K562 (cell line): Measurements from ENCODE around the gene DBP. TPM values are rescaled to one million over a fixed set of nuclear protein-coding genes. Genes with fewer than 3 reads are reported as not detected.

Experiments used
- BRD9 ChIP-seq: fragments of 450-650 bp; IDR thresholded peaks from 2 replicates; pipeline ENCODE4 v1.6.1; 2018; ENCODE audit warnings: low read depth; ENCODE audit not compliant: partially characterized antibody
- DPF2 ChIP-seq: fragments of 450-650 bp; IDR thresholded peaks from 2 replicates; pipeline ENCODE4 v1.6.1; 2016
- EGR1 ChIP-seq: fragments of 450-650 bp; conservative IDR thresholded peaks from 2 replicates; pipeline ENCODE4 v1.6.1; 2017; ENCODE audit warnings: mild to moderate bottlenecking
- ELF1 ChIP-seq: fragments of 200-800 bp; sonication (Bioruptor generic); IDR thresholded peaks from 2 replicates; pipeline ENCODE4 v1.6.1; 2016; ENCODE audit warnings: missing genetic modification characterization, missing compliant biosample characterization
- FOSL1 ChIP-seq: fragments of 200-800 bp; sonication (Bioruptor generic); conservative IDR thresholded peaks from 2 replicates; pipeline ENCODE4 v1.6.1; 2016; ENCODE audit warnings: missing genetic modification characterization, missing compliant biosample characterization
- FOXJ3 ChIP-seq: sonication (generic); formaldehyde crosslinking; IDR thresholded peaks from 2 replicates; pipeline ENCODE4 v1.4.0; 2020; ENCODE audit warnings: mild to moderate bottlenecking, missing genetic modification reagents
- GTF3C2 ChIP-seq: IDR thresholded peaks from 3 replicates; pipeline ENCODE4 v1.6.1; 2011; ENCODE audit warnings: borderline replicate concordance, mild to moderate bottlenecking, moderate library complexity; ENCODE audit not compliant: insufficient read length; ENCODE audit errors: extremely low read depth
- HDAC8 ChIP-seq: fragments of 450-650 bp; IDR thresholded peaks from 2 replicates; pipeline ENCODE4 v1.6.1; 2016; ENCODE audit warnings: mild to moderate bottlenecking, missing genetic modification characterization, moderate library complexity, missing compliant biosample characterization
- HINFP ChIP-seq: fragments of 450-650 bp; conservative IDR thresholded peaks from 2 replicates; pipeline ENCODE4 v1.6.1; 2016; ENCODE audit warnings: missing genetic modification characterization, low read depth, mild to moderate bottlenecking, control low read depth, missing compliant biosample characterization
- HNRNPL ChIP-seq: fragments of 200-400 bp; formaldehyde crosslinking; IDR thresholded peaks from 2 replicates; pipeline ENCODE4 v1.6.1; 2017; ENCODE audit warnings: low read depth, mild to moderate bottlenecking, low read length
- HSF4 ChIP-seq: fragments of 250-450 bp; sonication (Bioruptor Pico); IDR thresholded peaks from 2 replicates; pipeline ENCODE4 v2.1.2; 2022; ENCODE audit warnings: mild to moderate bottlenecking, moderate library complexity, borderline replicate concordance
- KAT7 ChIP-seq: sonication (generic); formaldehyde crosslinking; IDR thresholded peaks from 2 replicates; pipeline ENCODE4 v1.8.0; 2022; ENCODE audit warnings: missing genetic modification reagents, mild to moderate bottlenecking, borderline replicate concordance
- KAT8 ChIP-seq: fragments of 450-650 bp; IDR thresholded peaks from 2 replicates; pipeline ENCODE4 v1.6.1; 2016; ENCODE audit warnings: low read depth, mild to moderate bottlenecking
- MTA1 ChIP-seq: fragments of 450-650 bp; IDR thresholded peaks from 2 replicates; pipeline ENCODE4 v1.6.1; 2017; ENCODE audit warnings: borderline replicate concordance
- PRMT5 ChIP-seq: sonication (generic); formaldehyde crosslinking; IDR thresholded peaks from 2 replicates; pipeline ENCODE4 v1.5.0; 2020; ENCODE audit warnings: missing genetic modification reagents
- RAD51 ChIP-seq: fragments of 450-650 bp; IDR thresholded peaks from 2 replicates; pipeline ENCODE4 v1.7.1; 2016; ENCODE audit warnings: low read depth, mild to moderate bottlenecking, borderline replicate concordance
- RBM22 ChIP-seq: fragments of 200-400 bp; formaldehyde crosslinking; IDR thresholded peaks from 2 replicates; pipeline ENCODE4 v1.6.1; 2018; ENCODE audit warnings: low read length, low read depth; ENCODE audit not compliant: poor library complexity, severe bottlenecking
- SMARCC2 ChIP-seq: fragments of 450-650 bp; IDR thresholded peaks from 2 replicates; pipeline ENCODE4 v1.6.1; 2017; ENCODE audit warnings: antibody characterized with exemption, moderate library complexity, mild to moderate bottlenecking, low read depth
- SP2 ChIP-seq: IDR thresholded peaks from 2 replicates; pipeline ENCODE4 v1.6.1; 2011; ENCODE audit warnings: mild to moderate bottlenecking, low read depth, low read length, moderate library complexity; ENCODE audit not compliant: poor library complexity, severe bottlenecking; ENCODE audit errors: extremely low read depth
- TOE1 ChIP-seq, 2 experiments: fragments of 450-650 bp in 1 of 2; sonication (generic) in 1 of 2; formaldehyde crosslinking in 1 of 2; IDR thresholded peaks; 2 replicates each; pipeline versions ENCODE4 v1.7.1 to v1.8.0; 2016 to 2022; ENCODE audit warnings: borderline replicate concordance in 2 of 2, mild to moderate bottlenecking in 2 of 2, antibody characterized with exemption in 1 of 2, inconsistent platforms in 1 of 2, low read depth in 1 of 2, missing genetic modification reagents in 1 of 2, moderate library complexity in 1 of 2
- ZFX ChIP-seq: sonication (generic); formaldehyde crosslinking; IDR thresholded peaks from 2 replicates; pipeline ENCODE4 v1.8.0; 2022; ENCODE audit warnings: mild to moderate bottlenecking, missing genetic modification reagents, moderate library complexity
- ZNF253 ChIP-seq: fragments of 250-450 bp; sonication (Bioruptor Pico); conservative IDR thresholded peaks from 2 replicates; pipeline ENCODE4 v1.6.1; 2021; ENCODE audit warnings: mild to moderate bottlenecking
- ZNF717 ChIP-seq: fragments of 250-450 bp; sonication (Bioruptor Pico); IDR thresholded peaks from 2 replicates; pipeline ENCODE4 v1.5.0; 2021
- ZSCAN29 ChIP-seq: fragments of 450-650 bp; IDR thresholded peaks from 2 replicates; pipeline ENCODE4 v1.6.1; 2017
- polyA plus RNA-seq, 8 experiments: library from polyadenylated mRNA; depleted of rRNA in 4 of 8; stranded (reverse) in 5 of 8; unstranded in 3 of 8; fragments of >200 nt; fragmentation: Nextera tagmentation in 2 of 8; fragmentation: Illumina TruSeq in 1 of 8; extraction: Ambion mirVana in 2 of 8; extraction: Trizol in 1 of 8; gene quantifications; 2 replicates each; pipeline versions ENCODE4 v1.2.1 to v1.2.3, GENCODE V29; 2011 to 2014; ENCODE audit warnings: inconsistent platforms in 1 of 8, missing spikeins in 1 of 8
- total RNA-seq, 7 experiments: library from RNA; depleted of rRNA in 6 of 7; stranded (reverse); fragments of >200 nt in 6 of 7; fragmentation: Illumina TruSeq in 2 of 7; extraction: Trizol in 2 of 7; gene quantifications; 2 replicates each; pipeline versions ENCODE4 v1.2.1 to v1.2.3, GENCODE V29; 2011 to 2021; ENCODE audit warnings: low replicate concordance in 1 of 7

The DBP gene
- total and polyA plus RNA-seq, 9 of the 15 experiments (the other 6 are each of a cell fraction or from before 2014, with no cell fraction given) = 0.25 to 5.5 (median 1.8) TPM

GRCh38 chr19:48650974-48651682, 13.9 kb upstream of the DBP start (continued):
- TF ChIP-seq HINFP (tag) = no peak
- no peak for TF ChIP-seq PRMT5 (CRISPR knock-in tag)
- no peak; the same call in 1 of the 2 replicates for TF ChIP-seq DPF2
- no peak for TF ChIP-seq SMARCC2
- no peak for TF ChIP-seq BRD9
- TF ChIP-seq ELF1 (tag) = no peak
- no peak for TF ChIP-seq RBM22
- TF ChIP-seq HNRNPL = no peak
- TF ChIP-seq HSF4 (CRISPR knock-in tag) = no peak
- peak; percentile 23; the same call in 1 of the 2 replicates for TF ChIP-seq ZFX (CRISPR knock-in tag)
- TF ChIP-seq HDAC8 (tag) = no peak
- TF ChIP-seq GTF3C2 = no peak
- no peak for TF ChIP-seq KAT8
- no peak for TF ChIP-seq MTA1
- TF ChIP-seq RAD51 = no peak
- no peak for TF ChIP-seq FOSL1 (tag)
- TF ChIP-seq FOXJ3 = no peak
- no peak for TF ChIP-seq ZSCAN29
- no peak for TF ChIP-seq ZNF717 (CRISPR knock-in tag)
- no peak for TF ChIP-seq SP2
- TF ChIP-seq EGR1 = no peak
- no peak for TF ChIP-seq ZNF253 (CRISPR knock-in tag)
- TF ChIP-seq TOE1 (IDR thresholded peaks at IDR 0.05; ENCODE audit: borderline replicate concordance) = no peak
- TF ChIP-seq TOE1 (CRISPR knock-in tag; IDR thresholded peaks at IDR 0.05; ENCODE audit: borderline replicate concordance, low read depth) = no peak
- no peak for TF ChIP-seq KAT7 (CRISPR knock-in tag)
